GM21381 (cell line): ENCODE measurements around the gene SOAT2.

Experiments
- ATAC-seq: cut with Tn5 transposase; IDR thresholded peaks from one replicate; pipeline ENCODE4 v1.9.1; 2021; ENCODE audit warnings: mild to moderate bottlenecking, moderate library complexity; ENCODE audit not compliant: unreplicated experiment

Gene SOAT2, protein sequence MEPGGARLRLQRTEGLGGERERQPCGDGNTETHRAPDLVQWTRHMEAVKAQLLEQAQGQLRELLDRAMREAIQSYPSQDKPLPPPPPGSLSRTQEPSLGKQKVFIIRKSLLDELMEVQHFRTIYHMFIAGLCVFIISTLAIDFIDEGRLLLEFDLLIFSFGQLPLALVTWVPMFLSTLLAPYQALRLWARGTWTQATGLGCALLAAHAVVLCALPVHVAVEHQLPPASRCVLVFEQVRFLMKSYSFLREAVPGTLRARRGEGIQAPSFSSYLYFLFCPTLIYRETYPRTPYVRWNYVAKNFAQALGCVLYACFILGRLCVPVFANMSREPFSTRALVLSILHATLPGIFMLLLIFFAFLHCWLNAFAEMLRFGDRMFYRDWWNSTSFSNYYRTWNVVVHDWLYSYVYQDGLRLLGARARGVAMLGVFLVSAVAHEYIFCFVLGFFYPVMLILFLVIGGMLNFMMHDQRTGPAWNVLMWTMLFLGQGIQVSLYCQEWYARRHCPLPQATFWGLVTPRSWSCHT

GRCh38 chr12:53102883-53103807 is at the start of gene SOAT2:
Gene SOAT2 (plus strand): TSS chr12:53103486. CDS start chr12:53103578, 92 bp downstream.
- ATAC-seq, result peak; percentile 66

GRCh38 chr12:53054112-53054878 is 49.0 kb upstream of the SOAT2 start:
- ATAC-seq, result peak; percentile 86

GRCh38 chr12:53055471-53056266 is 47.6 kb upstream of the SOAT2 start:
- ATAC-seq, result no peak

GRCh38 chr12:53056296-53056695 is 47.0 kb upstream of the SOAT2 start:
- no peak for ATAC-seq

DNA sequence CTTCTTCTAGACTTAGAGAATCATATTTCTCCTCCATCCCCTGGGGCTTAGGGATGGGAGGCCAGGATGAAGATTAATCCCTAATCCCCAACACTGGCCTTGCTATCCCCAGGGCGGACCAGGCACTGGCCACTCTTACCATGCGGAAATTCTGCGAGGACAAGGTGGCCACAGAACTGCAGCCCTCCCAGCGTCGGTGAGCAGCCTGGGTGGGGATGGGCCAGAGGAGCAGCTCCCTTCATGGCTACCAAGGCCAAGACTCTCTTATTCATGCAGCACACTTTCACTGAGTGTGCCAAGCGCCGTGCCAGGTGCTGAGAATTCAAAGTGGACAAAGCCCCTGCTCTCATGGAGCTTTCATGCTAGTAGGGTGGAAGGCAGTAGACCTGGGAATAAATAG is 46.4 kb upstream of the SOAT2 start:
- no peak for ATAC-seq

DNA sequence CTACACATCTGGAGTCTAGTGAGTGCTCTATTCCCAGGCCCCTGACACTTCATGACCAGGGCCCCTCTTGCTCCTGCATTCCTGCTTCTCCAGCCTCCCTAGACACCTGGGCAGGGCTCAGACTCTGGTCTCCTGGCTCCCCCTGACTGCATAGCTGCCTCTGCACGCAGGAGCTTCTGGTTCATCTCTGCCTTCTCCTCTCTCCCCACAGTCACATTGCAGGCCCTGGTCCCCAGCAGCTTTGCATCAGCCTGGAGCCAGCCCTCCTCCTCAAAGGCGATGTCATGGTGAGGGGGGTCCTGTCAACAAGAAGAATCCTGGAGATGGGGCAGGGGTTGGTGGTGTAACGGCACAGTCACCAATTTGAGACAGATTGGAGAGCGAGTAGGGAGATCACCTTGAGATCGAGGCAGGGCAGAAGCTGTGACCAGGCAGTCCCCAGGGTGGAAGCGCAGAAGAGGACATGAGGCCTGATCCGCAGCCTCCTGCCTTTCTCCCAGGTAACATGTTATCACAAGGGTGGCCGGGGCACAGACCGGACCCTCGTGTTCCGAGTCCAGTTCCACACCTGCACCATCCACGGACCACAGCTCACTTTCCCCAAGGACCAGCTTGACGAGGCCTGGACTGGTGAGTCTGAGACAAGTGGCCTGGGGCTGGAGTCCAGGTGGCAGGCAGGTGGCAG is 45.3 kb upstream of the SOAT2 start:
- ATAC-seq, result no peak

DNA sequence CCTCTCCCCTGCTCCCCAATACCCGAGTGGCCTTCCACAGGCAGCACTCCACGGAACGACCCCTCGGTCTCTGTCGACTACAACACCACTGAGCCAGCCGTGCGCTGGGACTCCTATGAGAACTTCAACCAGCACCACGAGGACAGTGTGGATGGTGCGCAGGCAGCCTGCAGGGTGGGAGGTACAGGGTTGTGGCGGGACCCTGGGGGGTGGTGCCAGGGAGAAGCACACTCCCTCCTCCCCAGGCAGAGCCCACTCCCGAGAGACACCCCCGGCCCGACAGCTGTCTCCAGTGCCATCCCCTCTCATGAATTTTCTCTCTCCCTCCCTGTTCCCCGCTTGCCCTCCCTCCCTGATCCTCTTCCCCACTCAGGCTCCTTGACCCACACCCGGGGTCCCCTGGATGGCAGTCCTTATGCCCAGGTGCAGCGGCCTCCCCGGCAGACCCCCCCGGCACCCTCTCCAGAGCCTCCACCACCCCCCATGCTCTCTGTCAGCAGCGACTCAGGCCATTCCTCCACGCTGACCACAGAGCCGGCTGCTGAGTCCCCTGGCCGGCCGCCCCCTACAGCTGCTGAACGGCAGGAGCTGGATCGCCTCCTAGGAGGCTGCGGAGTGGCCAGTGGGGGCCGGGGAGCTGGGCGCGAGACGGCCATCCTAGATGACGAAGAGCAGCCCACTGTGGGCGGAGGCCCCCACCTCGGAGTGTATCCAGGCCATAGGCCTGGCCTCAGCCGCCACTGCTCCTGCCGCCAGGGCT is 44.4 kb upstream of the SOAT2 start:
- no peak for ATAC-seq

DNA sequence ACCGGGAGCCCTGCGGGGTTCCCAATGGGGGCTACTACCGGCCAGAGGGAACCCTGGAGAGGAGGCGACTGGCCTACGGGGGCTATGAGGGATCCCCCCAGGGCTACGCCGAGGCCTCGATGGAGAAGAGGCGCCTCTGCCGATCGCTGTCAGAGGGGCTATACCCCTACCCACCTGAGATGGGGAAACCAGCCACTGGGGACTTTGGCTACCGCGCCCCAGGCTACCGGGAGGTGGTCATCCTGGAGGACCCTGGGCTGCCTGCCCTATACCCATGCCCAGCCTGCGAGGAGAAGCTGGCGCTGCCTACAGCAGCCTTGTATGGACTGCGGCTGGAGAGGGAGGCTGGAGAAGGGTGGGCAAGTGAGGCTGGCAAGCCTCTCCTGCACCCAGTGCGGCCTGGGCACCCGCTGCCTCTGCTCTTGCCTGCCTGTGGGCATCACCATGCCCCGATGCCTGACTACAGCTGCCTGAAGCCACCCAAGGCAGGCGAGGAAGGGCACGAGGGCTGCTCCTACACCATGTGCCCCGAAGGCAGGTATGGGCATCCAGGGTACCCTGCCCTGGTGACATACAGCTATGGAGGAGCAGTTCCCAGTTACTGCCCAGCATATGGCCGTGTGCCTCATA is 43.7 kb upstream of the SOAT2 start:
- ATAC-seq, result no peak

- ATAC-seq, result no peak
Measured at GRCh38 chr12:53060064-53060720, 43.1 kb upstream of the SOAT2 start.

DNA sequence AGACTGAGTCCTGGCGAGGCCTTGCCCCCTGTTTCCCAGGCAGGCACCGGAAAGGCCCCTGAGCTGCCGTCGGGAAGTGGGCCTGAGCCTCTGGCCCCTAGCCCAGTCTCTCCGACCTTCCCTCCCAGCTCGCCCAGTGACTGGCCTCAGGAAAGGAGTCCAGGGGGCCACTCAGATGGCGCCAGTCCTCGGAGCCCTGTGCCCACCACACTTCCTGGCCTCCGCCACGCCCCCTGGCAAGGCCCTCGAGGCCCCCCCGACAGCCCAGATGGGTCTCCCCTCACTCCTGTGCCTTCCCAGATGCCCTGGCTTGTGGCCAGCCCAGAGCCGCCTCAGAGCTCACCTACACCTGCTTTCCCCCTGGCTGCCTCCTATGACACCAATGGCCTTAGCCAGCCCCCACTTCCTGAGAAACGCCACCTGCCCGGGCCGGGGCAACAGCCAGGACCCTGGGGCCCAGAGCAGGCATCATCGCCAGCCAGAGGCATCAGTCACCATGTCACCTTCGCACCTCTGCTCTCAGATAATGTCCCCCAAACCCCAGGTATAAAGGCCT is 42.5 kb upstream of the SOAT2 start:
- ATAC-seq, result no peak

DNA sequence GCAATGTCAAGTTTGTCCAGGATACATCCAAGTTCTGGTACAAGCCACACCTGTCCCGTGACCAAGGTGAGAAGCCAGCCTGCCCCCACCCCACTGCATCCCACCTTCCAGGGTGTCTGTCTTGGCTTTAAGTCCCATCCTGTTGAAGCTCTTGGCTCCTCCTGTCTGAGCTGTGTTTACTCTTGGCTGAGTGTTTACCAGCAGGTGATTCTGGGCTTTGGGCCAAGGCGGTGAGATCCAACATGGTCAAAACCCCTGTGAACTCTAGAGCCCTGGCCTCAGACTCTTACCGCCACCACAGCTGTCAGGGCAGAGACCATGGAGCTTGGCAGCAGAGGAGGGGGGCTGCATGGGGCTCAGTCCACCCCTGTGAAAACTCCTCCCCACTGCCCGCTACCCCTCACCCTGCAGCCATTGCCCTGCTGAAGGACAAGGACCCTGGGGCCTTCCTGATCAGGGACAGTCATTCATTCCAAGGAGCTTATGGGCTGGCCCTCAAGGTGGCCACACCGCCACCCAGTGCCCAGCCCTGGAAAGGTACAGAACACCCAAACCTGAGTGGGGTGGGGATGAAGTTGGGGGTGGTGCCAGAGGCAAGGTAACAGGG is 41.8 kb upstream of the SOAT2 start:
- ATAC-seq, result no peak

GRCh38 chr12:53062011-53062961 is 41.0 kb upstream of the SOAT2 start:
- no peak for ATAC-seq

- ATAC-seq, result no peak
Measured at GRCh38 chr12:53062977-53063707, 40.1 kb upstream of the SOAT2 start.

GRCh38 chr12:53063708-53064612 is 39.3 kb upstream of the SOAT2 start:
- no peak for ATAC-seq
